Sigmoid colon (tissue), 7 donors: Measurements from ENCODE around the gene VWDE. TPM values are rescaled to one million over a fixed set of nuclear protein-coding genes. Genes with fewer than 3 reads are reported as not detected.

Experiments
- DNase-seq: peaks from one replicate; pipeline ENCODE4 v3.0.0-alpha.2; 2019
- H3K27ac ChIP-seq, 4 donors: fragments of 200-600 bp; sonication (generic); one replicate each; pipeline ENCODE4 v1.5.1; 2016 to 2019; ENCODE audit warnings: mild to moderate bottlenecking in 1 of 4
- H3K27me3 ChIP-seq, 3 donors: fragments of 200-600 bp; sonication (generic); one replicate each; pipeline ENCODE4 v1.5.1; 2019; ENCODE audit warnings: mild to moderate bottlenecking in 1 of 3
- H3K36me3 ChIP-seq, 4 donors: fragments of 200-600 bp; sonication (generic); one replicate each; pipeline ENCODE4 v1.5.1; 2016 to 2019
- H3K4me1 ChIP-seq, 4 donors: fragments of 200-600 bp; sonication (generic); one replicate each; pipeline ENCODE4 v1.5.1; 2017 to 2019
- H3K4me3 ChIP-seq, 4 donors: fragments of 200-600 bp; sonication (generic); one replicate each; pipeline ENCODE4 v1.5.1; 2017 to 2019; ENCODE audit warnings: mild to moderate bottlenecking in 2 of 4, moderate library complexity in 1 of 4
- H3K9me3 ChIP-seq, 4 donors: fragments of 200-600 bp in 3 of 4; sonication (generic) in 3 of 4; one replicate each; pipeline versions ENCODE4 v1.5.1 to v1.6.1; 2013 to 2019
- CTCF ChIP-seq, 4 experiments: fragments of 450-650 bp in 3 of 4; fragments of 200-600 bp in 1 of 4; IDR thresholded peaks; one replicate each; pipeline ENCODE4 v1.5.1; 2016 to 2019; ENCODE audit warnings: antibody characterized with exemption in 4 of 4, mild to moderate bottlenecking in 3 of 4, moderate library complexity in 2 of 4
- EP300 ChIP-seq, 4 donors: sonication (generic); formaldehyde crosslinking; IDR thresholded peaks; one replicate each; pipeline ENCODE4 v1.6.1; 2017; ENCODE audit warnings: antibody characterized with exemption in 4 of 4
- POLR2A ChIP-seq, 2 donors: fragments of 450-650 bp; IDR thresholded peaks; one replicate each; pipeline ENCODE4 v1.6.1; 2016; ENCODE audit warnings: antibody characterized with exemption in 2 of 2, mild to moderate bottlenecking in 2 of 2, moderate library complexity in 2 of 2
- POLR2AphosphoS5 ChIP-seq, 4 donors: sonication (generic); formaldehyde crosslinking; IDR thresholded peaks; one replicate each; pipeline ENCODE4 v1.6.1; 2017; ENCODE audit warnings: antibody characterized with exemption in 4 of 4
- WGBS, 2 donors: extraction: QIAGEN DNeasy Blood & Tissue Kit; methylation state at CpG; one replicate each; pipeline ENCODE4 v1.1.7; 2013; 5-methylcytosine and 5-hydroxymethylcytosine counted together
- intact Hi-C: fragments of 100-400 bp; cut with DNase I; formaldehyde crosslinking; loops from one replicate; pipeline ENCODE4 v1.15.1; 2023
- polyA plus RNA-seq, 3 donors: library from polyadenylated mRNA; stranded (reverse); fragments of 200-250 nt; gene quantifications; one replicate each; pipeline ENCODE4 v1.2.3, GENCODE V29; 2013
- total RNA-seq, 4 donors: library from RNA; depleted of rRNA; stranded (reverse); fragments of >200 nt; gene quantifications; one replicate each; pipeline ENCODE4 v1.1.0, GENCODE V29; 2016
- donor health status: healthy with polysubstance abuse.
- donor health status: Bipolar disorder and iron deficiency.
- donor health status: healthy.

The VWDE gene
- total and polyA plus RNA-seq, 7 donors = under 0.01 to 0.39 (median 0.27) TPM; not detected in 4

DNA sequence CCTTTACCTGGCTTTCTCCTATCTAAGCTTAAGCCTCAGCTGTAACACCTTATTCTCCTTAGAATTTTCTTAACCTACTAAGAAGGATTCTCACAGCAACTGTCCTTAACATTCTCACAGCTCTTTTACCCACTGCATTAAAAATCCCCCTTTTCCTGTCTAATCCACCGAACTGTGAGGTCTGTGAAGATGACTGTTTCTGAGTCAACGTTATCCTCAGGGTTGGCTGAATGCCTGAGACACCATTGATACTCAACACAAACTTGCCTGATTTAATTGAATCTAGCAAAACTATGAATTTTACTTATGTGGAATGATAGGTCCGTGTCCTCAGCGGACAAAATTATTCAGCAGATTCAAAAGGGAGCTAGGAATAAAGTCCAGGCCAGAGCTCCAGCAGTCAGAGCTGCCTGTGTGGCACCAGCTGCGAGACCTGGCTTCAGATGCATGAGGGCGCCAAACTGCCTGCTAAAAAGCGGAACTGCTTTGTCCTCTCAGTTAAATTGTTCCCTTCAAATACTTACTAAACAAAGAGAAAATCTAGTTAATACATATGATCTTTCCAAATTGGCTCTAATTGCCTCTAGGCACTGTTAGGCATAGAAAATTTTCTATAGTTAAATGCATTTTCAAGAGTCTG, 33.4 kb upstream of the VWDE start:
- Histone ChIP-seq H3K27ac (no peak overlapping the region), H3K36me3 (no peaks in the 10 kb centered on the region), H3K4me1 (no peaks in the 10 kb centered on the region), H3K27me3 (no peaks in the 10 kb centered on the region), H3K9me3 (no peaks in the 10 kb centered on the region), H3K4me3 (no peak overlapping the region)
- no peak for TF ChIP-seq CTCF (IDR thresholded peaks at IDR 0.05)
- no peak for TF ChIP-seq POLR2AphosphoS5 (IDR thresholded peaks at IDR 0.05)
- no peak for TF ChIP-seq EP300 (IDR thresholded peaks at IDR 0.05)
- no peak for DNase-seq
- WGBS, 2 donors = 54 to 68% methylated on average over 7 of the region's 7 CpGs
- intact Hi-C loops = no loop called here

DNA sequence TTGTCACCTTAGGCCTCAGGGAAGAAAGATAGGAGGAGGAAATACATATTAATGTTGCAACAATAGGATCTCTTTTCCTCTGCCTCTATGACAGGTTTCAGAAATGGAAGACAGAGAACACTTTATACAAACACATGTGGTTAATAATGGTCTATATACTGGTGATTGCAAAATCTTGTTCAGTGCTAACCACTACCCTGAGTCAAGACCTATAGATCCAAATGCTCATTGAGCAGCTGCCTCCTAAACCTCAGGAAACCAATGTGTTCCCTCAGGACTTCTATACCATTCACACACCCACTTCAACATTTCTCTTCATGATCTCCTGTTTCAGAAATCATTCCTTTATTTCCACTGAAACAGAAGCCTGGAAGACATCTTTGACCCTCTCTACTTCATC, 32.5 kb upstream of the VWDE start:
- H3K27me3 ChIP-seq = no peaks in the 10 kb centered on the region
- intact Hi-C loops = no loop called here

DNA sequence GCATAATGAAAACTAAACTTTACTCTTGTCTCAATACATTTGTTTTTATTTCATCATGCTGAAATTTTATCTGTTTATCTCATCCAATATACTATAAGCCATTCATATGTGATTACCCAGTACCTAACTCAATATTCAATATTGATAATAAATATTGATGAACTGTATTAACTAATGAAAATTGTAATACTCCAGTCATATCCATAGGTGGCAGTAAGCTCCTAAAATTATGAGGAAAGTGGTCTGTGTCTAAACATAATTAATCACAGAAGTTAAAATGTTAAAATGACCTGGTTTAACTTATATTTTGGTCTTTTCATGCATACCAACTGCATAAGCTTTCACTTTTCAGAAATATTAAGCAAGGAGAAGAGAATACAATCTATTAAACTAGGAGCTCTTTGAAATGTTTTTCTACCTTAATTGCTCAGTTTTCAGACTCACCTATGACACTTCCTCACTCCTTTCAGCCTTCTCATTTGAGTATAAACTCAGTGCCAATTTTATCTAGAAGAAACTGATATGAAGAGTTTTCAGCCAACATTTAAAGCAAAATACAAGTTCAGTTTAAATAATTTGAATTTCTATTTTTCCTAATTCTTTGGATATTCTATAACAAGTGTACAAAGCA, 30.5 kb upstream of the VWDE start:
- Histone ChIP-seq H3K4me3 (no peak overlapping the region), H3K4me1 (no peaks in the 10 kb centered on the region), H3K36me3 (no peaks in the 10 kb centered on the region), H3K27me3 (no peaks in the 10 kb centered on the region), H3K27ac (no peak overlapping the region), H3K9me3 (no peaks in the 10 kb centered on the region)
- intact Hi-C loops = no loop called here
- DNase-seq = no peak
- TF ChIP-seq EP300 (IDR thresholded peaks at IDR 0.05) (no peak), CTCF (IDR thresholded peaks at IDR 0.05) (no peak), POLR2A (IDR thresholded peaks at IDR 0.05) (no peak), POLR2AphosphoS5 (IDR thresholded peaks at IDR 0.05) (no peak)

More for the DNA sequence above, 32.5 kb upstream of the VWDE start:
- Histone ChIP-seq H3K9me3 (no peaks in the 10 kb centered on the region), H3K36me3 (no peaks in the 10 kb centered on the region), H3K27ac (no peak overlapping the region), H3K4me3 (no peak overlapping the region), H3K4me1 (no peaks in the 10 kb centered on the region)
- no peak for DNase-seq
- TF ChIP-seq POLR2AphosphoS5 (IDR thresholded peaks at IDR 0.05) = no peak
- no peak for TF ChIP-seq CTCF (IDR thresholded peaks at IDR 0.05)
- no peak for TF ChIP-seq EP300 (IDR thresholded peaks at IDR 0.05)
- no peak for TF ChIP-seq POLR2A (IDR thresholded peaks at IDR 0.05)

GRCh38 chr7:12431886-12432556, 28.4 kb upstream of the VWDE start:
- no peak for TF ChIP-seq EP300 (IDR thresholded peaks at IDR 0.05)
- TF ChIP-seq POLR2AphosphoS5 (IDR thresholded peaks at IDR 0.05) = no peak
- TF ChIP-seq CTCF (IDR thresholded peaks at IDR 0.05) = no peak
- no peak for TF ChIP-seq POLR2A (IDR thresholded peaks at IDR 0.05)
- Histone ChIP-seq H3K4me3 (no peak overlapping the region), H3K9me3 (peaks cover 0 to 4% (median 1%) of the 10 kb centered on the region in 4 donors), H3K36me3 (no peaks in the 10 kb centered on the region), H3K27ac (no peak overlapping the region), H3K27me3 (no peaks in the 10 kb centered on the region), H3K4me1 (no peaks in the 10 kb centered on the region)
- intact Hi-C loops = no loop called here
- no peak for DNase-seq
- 78% methylated on average over 11 of the region's 11 CpGs for WGBS, 2 donors
